DND-41 (cell line): ENCODE measurements around the gene PDE7B.

ENCODE experiments used
- ATAC-seq: fragments of 200-7000 bp; cut with Tn5 transposase; 3 replicates; pipeline ENCODE4 v1.9.1; 2021; ENCODE audit warnings: low read depth; ENCODE audit not compliant: insufficient read depth
- DNase-seq: peaks from one replicate; pipeline ENCODE4 v3.0.0-alpha.2; 2020
- H2AFZ ChIP-seq: 2 replicates; pipeline ENCODE4 v1.6.0; 2012; ENCODE audit warnings: low read depth, low read length
- H3K27ac ChIP-seq: 2 replicates; pipeline ENCODE4 v1.5.1; 2012; ENCODE audit warnings: low read length, inconsistent platforms
- H3K27me3 ChIP-seq: fragments of 200-600 bp; sonication (generic); 2 replicates; pipeline ENCODE4 v1.6.0; 2012; ENCODE audit warnings: low read length, mild to moderate bottlenecking, inconsistent platforms; ENCODE audit not compliant: insufficient read depth, poor library complexity
- H3K36me3 ChIP-seq: 2 replicates; pipeline ENCODE4 v1.5.1; 2012; ENCODE audit warnings: low read length, inconsistent platforms; ENCODE audit not compliant: insufficient read depth
- H3K4me1 ChIP-seq: 2 replicates; pipeline ENCODE4 v1.5.1; 2012; ENCODE audit warnings: mild to moderate bottlenecking, low read length; ENCODE audit not compliant: insufficient read depth
- H3K4me2 ChIP-seq: 2 replicates; pipeline ENCODE4 v1.6.0; 2012; ENCODE audit warnings: mild to moderate bottlenecking, moderate library complexity, low read length, inconsistent platforms; ENCODE audit not compliant: insufficient read depth
- H3K4me3 ChIP-seq, 2 experiments: fragments of 200-600 bp in 1 of 2; shearing (Covaris generic) in 1 of 2; 2 replicates each; pipeline ENCODE4 v1.5.1; 2012 to 2016; ENCODE audit warnings: inconsistent platforms in 2 of 2, low read length in 2 of 2, mild to moderate bottlenecking in 2 of 2, low read depth in 1 of 2, moderate library complexity in 1 of 2
- H3K79me2 ChIP-seq: 2 replicates; pipeline ENCODE4 v1.6.0; 2012; ENCODE audit warnings: low read length, inconsistent platforms; ENCODE audit not compliant: insufficient read depth
- H3K9ac ChIP-seq: 2 replicates; pipeline ENCODE4 v1.6.0; 2012; ENCODE audit warnings: low read depth, mild to moderate bottlenecking, inconsistent platforms, low read length, moderate library complexity
- H3K9me3 ChIP-seq: 2 replicates; pipeline ENCODE4 v1.5.1; 2012; ENCODE audit warnings: low read length, moderate library complexity, mild to moderate bottlenecking, inconsistent platforms; ENCODE audit not compliant: insufficient read depth, severe bottlenecking
- H4K20me1 ChIP-seq: 2 replicates; pipeline ENCODE4 v1.6.0; 2012; ENCODE audit warnings: low read length; ENCODE audit not compliant: insufficient read depth
- CTCF ChIP-seq: IDR thresholded peaks from 2 replicates; pipeline ENCODE4 v1.5.1; 2012; ENCODE audit warnings: borderline replicate concordance, low read length, moderate library complexity, mild to moderate bottlenecking; ENCODE audit not compliant: poor library complexity, severe bottlenecking; ENCODE audit errors: extremely low read depth
- EZH2 ChIP-seq: IDR thresholded peaks from 3 replicates; pipeline ENCODE4 v1.6.1; 2012; ENCODE audit warnings: borderline replicate concordance, low read depth, mild to moderate bottlenecking, moderate library complexity, low read length, inconsistent platforms; ENCODE audit not compliant: severe bottlenecking

PDE7B gene

DNA sequence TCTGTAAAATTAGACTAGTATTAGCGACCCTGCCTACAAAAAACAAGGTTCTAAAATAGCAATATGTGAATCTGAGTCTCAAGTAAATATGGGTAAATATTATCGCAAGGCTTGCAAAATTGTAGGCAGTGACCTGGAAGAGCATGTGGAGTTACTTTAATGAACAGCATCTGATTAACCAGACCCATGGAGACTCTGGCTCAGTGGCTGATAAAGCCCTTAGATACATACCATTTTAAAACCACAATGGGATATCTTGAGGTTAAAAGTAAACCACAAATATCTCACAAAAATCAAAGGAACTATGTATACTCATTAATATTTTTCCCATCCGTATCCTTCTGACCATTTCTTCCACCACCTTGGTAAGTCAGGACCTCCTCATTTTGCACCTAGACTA lies 211.6 kb downstream of the PDE7B start:
- H3K36me3 ChIP-seq = no peaks in the 10 kb centered on the region
- H3K9me3 ChIP-seq = no peaks in the 10 kb centered on the region
- H3K27ac ChIP-seq = no peak overlapping the region
- no peak for DNase-seq
- peaks cover 9% of the 10 kb centered on the region for H3K27me3 ChIP-seq
- no peak overlapping the region for H2AFZ ChIP-seq
- H3K4me2 ChIP-seq = no peak overlapping the region
- H3K79me2 ChIP-seq = no peaks in the 10 kb centered on the region
- TF ChIP-seq CTCF (no peak), EZH2 (no peak)
- H3K4me1 ChIP-seq = no peaks in the 10 kb centered on the region
- ATAC-seq = no peak
- H4K20me1 ChIP-seq = no peaks in the 10 kb centered on the region
- H3K4me3 ChIP-seq = no peak overlapping the region
- no peak overlapping the region for H3K9ac ChIP-seq

DNA sequence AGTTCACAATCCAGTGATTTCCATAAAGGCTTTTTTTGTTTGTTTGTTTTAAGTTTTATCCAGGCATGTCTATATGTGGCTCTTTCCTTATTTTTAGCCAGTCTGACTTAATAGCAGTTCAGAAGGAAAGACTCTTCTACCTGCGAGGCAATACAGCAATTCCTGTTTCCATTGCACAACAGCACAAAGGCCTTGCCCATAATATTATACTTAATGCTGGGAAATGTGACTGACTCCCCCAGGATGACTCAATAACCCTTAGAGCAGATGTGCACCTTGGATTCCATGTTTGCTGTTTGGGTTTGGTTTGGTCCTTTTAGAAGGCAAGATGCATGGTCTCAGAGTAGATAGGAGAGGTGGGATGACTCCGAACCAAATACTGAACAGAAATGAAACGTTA lies 214.5 kb downstream of the PDE7B start:
- Histone ChIP-seq H3K4me2 (no peak overlapping the region), H3K4me3 (no peak overlapping the region), H3K9me3 (no peaks in the 10 kb centered on the region), H3K79me2 (no peaks in the 10 kb centered on the region), H3K4me1 (no peaks in the 10 kb centered on the region), H2AFZ (no peak overlapping the region), H4K20me1 (no peaks in the 10 kb centered on the region), H3K27ac (no peak overlapping the region), H3K36me3 (no peaks in the 10 kb centered on the region), H3K27me3 (peaks cover 9% of the 10 kb centered on the region), H3K9ac (no peak overlapping the region)
- TF ChIP-seq EZH2 (no peak), CTCF (no peak)
- no peak for ATAC-seq
- no peak for DNase-seq

DNA sequence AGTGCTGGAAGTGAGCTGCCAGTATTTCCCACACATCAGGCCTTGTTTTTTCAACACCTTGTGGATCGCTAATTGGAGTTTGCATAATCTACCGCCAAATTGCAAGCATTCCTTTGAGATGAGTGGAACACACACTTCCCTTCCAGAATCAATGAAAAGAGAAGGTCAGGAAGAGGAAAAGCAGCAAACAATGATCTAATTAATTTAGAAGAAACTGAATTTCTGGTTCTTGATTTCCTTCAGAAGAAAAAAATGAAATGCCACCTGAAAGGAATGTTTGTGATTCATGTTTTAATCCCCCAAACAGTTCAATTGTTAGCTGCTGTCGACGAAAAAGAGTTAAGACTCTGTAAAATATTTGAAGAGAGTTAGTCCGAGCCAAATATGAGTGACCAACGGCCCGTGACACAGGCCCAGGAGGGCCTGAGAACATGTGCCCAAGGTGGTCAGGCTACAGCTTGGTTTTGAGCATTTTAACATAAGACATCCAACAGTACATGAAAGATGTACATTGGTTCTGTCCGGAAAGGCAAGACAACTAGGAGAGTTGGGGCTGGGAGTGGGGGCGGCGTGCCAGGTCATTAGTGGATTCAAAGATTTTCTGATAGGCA lies 216.3 kb downstream of the PDE7B start:
- no peak overlapping the region for H3K9ac ChIP-seq
- TF ChIP-seq CTCF = no peak
- no peak for TF ChIP-seq EZH2
- no peak overlapping the region for H3K4me2 ChIP-seq

GRCh38 chr6:136069119-136069518 lies 217.6 kb downstream of the PDE7B start:
- Histone ChIP-seq H3K9me3 (no peaks in the 10 kb centered on the region), H3K79me2 (no peaks in the 10 kb centered on the region), H4K20me1 (no peaks in the 10 kb centered on the region), H3K27ac (no peak overlapping the region), H2AFZ (no peak overlapping the region), H3K27me3 (peaks cover 9% of the 10 kb centered on the region), H3K9ac (no peak overlapping the region), H3K4me3 (no peak overlapping the region), H3K36me3 (no peaks in the 10 kb centered on the region), H3K4me2 (no peak overlapping the region), H3K4me1 (no peaks in the 10 kb centered on the region)
- no peak for TF ChIP-seq EZH2
- no peak for TF ChIP-seq CTCF
- DNase-seq (no peak), ATAC-seq (no peak)

More for the DNA sequence above, 216.3 kb downstream of the PDE7B start:
- Histone ChIP-seq H3K27ac (no peak overlapping the region), H3K4me3 (no peak overlapping the region), H4K20me1 (no peaks in the 10 kb centered on the region), H3K79me2 (no peaks in the 10 kb centered on the region), H3K36me3 (no peaks in the 10 kb centered on the region), H3K9me3 (no peaks in the 10 kb centered on the region), H2AFZ (no peak overlapping the region), H3K4me1 (no peaks in the 10 kb centered on the region), H3K27me3 (peaks cover 9% of the 10 kb centered on the region)
- DNase-seq = no peak
- ATAC-seq = no peak
